ENCODE measurements around the gene NPM3.

DNA sequence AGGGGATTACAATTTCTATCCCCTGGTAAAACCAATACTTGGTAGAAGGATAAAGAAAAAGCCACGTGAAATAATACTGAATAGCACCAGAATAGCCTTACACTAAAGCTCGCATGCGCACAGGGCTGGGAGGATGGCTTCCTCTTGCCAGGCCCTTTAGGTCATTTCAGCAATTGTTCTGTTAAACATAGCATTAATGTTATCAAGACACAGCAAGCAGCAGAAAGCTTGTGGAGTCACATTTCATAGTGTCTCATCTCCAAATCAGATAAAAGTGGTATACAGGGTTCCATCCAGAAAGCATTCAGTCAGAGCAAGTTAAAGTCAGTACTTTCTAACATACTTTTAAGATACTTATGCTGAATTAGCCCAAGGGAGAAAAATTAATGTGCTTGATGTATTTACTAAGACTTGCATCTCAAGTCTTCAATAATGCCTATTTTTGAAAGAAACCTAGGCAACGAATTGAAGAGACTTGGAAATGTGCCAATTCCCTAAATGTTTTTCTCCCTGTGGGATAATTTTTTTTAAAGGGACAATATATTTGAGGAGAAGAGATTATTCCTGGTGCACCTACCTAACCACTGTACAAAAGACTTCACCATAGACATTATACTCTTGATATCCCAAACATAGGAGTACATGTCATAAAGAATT is 14.3 kb upstream of the NPM3 start:
- TF ChIP-seq FOXA1 (IDR thresholded peaks at IDR 0.05): no peak
- TF ChIP-seq TARDBP (IDR thresholded peaks at IDR 0.05): no peak
- no peak for TF ChIP-seq SP1 (IDR thresholded peaks at IDR 0.05)
- no peak for TF ChIP-seq BHLHE40 (IDR thresholded peaks at IDR 0.05; ENCODE audit: borderline replicate concordance)
- TF ChIP-seq FOXM1 (IDR thresholded peaks at IDR 0.05; ENCODE audit: borderline replicate concordance): no peak
- TF ChIP-seq LEF1 (IDR thresholded peaks at IDR 0.05; ENCODE audit: borderline replicate concordance): no peak
- no peak for TF ChIP-seq SUZ12 (IDR thresholded peaks at IDR 0.05)
- TF ChIP-seq, protein P1, sequence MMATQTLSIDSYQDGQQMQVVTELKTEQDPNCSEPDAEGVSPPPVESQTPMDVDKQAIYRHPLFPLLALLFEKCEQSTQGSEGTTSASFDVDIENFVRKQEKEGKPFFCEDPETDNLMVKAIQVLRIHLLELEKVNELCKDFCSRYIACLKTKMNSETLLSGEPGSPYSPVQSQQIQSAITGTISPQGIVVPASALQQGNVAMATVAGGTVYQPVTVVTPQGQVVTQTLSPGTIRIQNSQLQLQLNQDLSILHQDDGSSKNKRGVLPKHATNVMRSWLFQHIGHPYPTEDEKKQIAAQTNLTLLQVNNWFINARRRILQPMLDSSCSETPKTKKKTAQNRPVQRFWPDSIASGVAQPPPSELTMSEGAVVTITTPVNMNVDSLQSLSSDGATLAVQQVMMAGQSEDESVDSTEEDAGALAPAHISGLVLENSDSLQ (IDR thresholded peaks at IDR 0.05): no peak
- TF ChIP-seq NFRKB (IDR thresholded peaks at IDR 0.05): no peak
- TF ChIP-seq ELF4 (IDR thresholded peaks at IDR 0.05): no peak
- TF ChIP-seq HDGF (IDR thresholded peaks at IDR 0.05; ENCODE audit: borderline replicate concordance): no peak
- no peak for TF ChIP-seq FOXK2 (IDR thresholded peaks at IDR 0.05)
